Motor neuron (in vitro differentiated cells): ENCODE data around the gene PTPRT. TPM values are rescaled to one million over a fixed set of nuclear protein-coding genes. Genes with fewer than 3 reads are reported as not detected.

Source experiments
- ATAC-seq, 8 experiments: fragments of 200-7000 bp; cut with Tn5 transposase; replicated peaks in 6 of 8; 2 replicates each; pipeline ENCODE4 v1.8.0; 2021; ENCODE audit warnings: mild to moderate bottlenecking in 8 of 8, moderate library complexity in 8 of 8
- H3K27ac ChIP-seq, 2 donors: fragments of 250-450 bp; sonication (Bioruptor Pico); 2 replicates each; pipeline ENCODE4 v1.9.0; 2021; ENCODE audit warnings: antibody characterized with exemption in 2 of 2, mild to moderate bottlenecking in 2 of 2, moderate library complexity in 1 of 2
- H3K4me1 ChIP-seq, 2 donors: fragments of 250-450 bp; sonication (Bioruptor Pico); replicated peaks in 1 of 2; 2 replicates each; pipeline ENCODE4 v1.6.1; 2021; ENCODE audit warnings: antibody characterized with exemption in 2 of 2, mild to moderate bottlenecking in 2 of 2, moderate library complexity in 1 of 2
- H3K4me3 ChIP-seq, 5 donors: fragments of 250-450 bp; sonication (Bioruptor Pico); 2 replicates each; pipeline ENCODE4 v1.9.0; 2021; ENCODE audit warnings: antibody characterized with exemption in 5 of 5, mild to moderate bottlenecking in 5 of 5, moderate library complexity in 4 of 5
- WGBS, 10 experiments: fragments of 450-650 bp; shearing (Covaris generic); methylation state at CpG; one replicate each; pipeline ENCODE4 v1.0.0; 2022; 5-methylcytosine and 5-hydroxymethylcytosine counted together
- in situ Hi-C, 9 experiments: fragments of 400-800 bp; cut with MboI; loops; one replicate each; pipeline ENCODE4 v1.15.0; 2021; ENCODE audit warnings: low sequenced_read_pairs in 9 of 9, low pct_unique_long_range_greater_than_20kb in 2 of 9; ENCODE audit not compliant: unreplicated experiment in 9 of 9
- total RNA-seq, 8 experiments: library from RNA; unstranded; fragments of 300-600 nt; gene quantifications; 2 replicates each; pipeline versions ENCODE4 v1.2.3 to v1.2.4, GENCODE V29; 2022

The PTPRT gene
- total RNA-seq, 8 experiments from 2014 or later = 0.05 to 1.0 (median 0.32) TPM; not detected in 1

DNA sequence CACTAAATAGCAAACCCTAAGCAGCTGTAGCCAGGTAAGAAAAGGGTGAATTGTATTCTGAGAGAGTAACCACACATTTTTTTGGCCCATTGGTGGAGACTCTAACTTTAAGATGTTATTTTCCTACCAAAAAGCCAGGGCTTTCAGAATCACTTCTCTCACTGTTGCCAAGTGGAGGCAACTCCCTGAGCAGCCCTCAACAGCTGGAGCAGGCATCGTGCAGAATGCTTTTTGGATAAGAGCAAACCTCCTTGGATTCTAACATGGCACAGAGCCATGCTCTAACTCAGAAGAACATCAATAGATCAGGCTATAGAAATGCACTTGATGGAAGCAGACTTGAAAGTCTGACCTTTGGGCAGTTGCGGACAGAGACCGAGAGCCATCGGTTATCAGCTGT, 849.3 kb downstream of the PTPRT start:
- ATAC-seq = no peak
- Histone ChIP-seq H3K27ac (no peak overlapping the region), H3K4me1 (peaks cover 0 to 3% of the 10 kb centered on the region in 2 donors), H3K4me3 (no peak overlapping the region)
- in situ Hi-C loops = no loop called here
- WGBS, 10 experiments = 50 to 100% (median 66%) methylated on average over 1 to 4 of the region's 4 CpGs; no CpG with 5 or more reads in 2 of the 10 experiments

DNA sequence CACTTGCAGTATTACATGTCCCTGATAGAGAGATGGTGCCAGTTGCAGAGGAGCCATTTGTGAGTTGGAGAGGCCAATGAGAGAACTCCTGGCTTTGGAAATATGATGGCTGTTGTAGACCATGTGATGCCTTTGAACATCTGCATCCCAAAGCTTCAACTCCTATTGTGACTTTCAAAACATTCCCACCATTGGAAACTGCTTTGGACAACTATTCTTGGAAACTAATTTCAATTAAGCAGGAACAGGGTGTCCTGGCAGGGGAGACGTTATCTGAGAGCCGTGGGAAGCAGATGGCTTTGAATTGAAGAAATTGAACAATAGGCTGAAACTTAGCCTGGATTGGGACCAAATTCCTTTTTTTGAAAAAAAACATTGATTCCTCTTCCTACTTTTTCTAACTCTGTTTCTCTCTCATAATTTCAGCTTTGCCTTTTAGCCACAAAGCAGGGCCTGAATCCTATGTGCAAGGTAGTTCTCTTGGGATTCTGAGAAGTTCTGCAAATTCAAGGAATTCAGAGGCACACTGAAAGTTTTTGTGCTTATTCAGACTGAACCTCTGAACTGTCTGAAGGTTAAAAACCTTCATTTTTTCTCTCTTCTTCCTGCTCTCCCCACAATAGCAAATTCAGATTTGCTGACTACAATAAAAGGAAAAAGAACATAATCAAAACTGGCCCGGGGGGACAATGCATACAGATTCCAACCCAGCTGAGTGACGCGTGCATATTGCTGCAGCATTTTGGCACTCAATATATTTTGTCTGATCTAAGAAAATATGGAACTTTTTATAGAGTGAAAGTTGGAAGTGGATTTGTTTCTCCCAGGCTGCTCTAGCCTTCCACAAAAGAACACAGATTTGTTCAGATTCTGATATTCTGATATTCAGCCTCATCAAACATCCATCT, 851.2 kb downstream of the PTPRT start:
- in situ Hi-C loops = no loop called here
- peaks cover 0 to 3% of the 10 kb centered on the region in 2 donors for H3K4me1 ChIP-seq
- ATAC-seq = no peak
- 0 to 89% (median 31%) methylated on average over 3 to 5 of the region's 5 CpGs; no CpG with 5 or more reads in 3 of the 10 experiments for WGBS, 10 experiments
- H3K27ac ChIP-seq = no peak overlapping the region
- no peak overlapping the region for H3K4me3 ChIP-seq

DNA sequence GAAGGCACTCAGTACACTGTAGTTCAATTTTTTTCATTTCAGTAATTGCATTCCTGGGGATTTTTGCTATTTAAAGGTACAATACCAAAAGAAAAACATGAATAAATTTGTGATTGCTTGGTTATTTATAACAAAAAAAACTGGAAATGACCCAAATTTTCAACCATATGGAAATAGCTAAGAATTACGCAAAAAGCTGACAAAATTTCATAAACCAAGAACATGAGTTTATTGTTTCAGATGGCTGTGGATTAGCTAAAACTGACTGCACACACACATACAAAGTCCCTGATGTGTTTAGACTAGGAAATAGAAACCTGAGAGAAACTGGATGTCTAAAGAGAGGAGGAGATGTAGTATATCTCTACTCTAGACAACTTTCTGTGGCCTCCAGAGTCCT, 853.1 kb downstream of the PTPRT start:
- no peak overlapping the region for H3K27ac ChIP-seq
- ATAC-seq = no peak
- H3K4me3 ChIP-seq = no peak overlapping the region
- peaks cover 0 to 3% of the 10 kb centered on the region in 2 donors for H3K4me1 ChIP-seq
- in situ Hi-C loops = no loop called here
- 0 to 100% (median 58%) methylated on average over 1 of the region's 1 CpG; no CpG with 5 or more reads in 2 of the 10 experiments for WGBS, 10 experiments

DNA sequence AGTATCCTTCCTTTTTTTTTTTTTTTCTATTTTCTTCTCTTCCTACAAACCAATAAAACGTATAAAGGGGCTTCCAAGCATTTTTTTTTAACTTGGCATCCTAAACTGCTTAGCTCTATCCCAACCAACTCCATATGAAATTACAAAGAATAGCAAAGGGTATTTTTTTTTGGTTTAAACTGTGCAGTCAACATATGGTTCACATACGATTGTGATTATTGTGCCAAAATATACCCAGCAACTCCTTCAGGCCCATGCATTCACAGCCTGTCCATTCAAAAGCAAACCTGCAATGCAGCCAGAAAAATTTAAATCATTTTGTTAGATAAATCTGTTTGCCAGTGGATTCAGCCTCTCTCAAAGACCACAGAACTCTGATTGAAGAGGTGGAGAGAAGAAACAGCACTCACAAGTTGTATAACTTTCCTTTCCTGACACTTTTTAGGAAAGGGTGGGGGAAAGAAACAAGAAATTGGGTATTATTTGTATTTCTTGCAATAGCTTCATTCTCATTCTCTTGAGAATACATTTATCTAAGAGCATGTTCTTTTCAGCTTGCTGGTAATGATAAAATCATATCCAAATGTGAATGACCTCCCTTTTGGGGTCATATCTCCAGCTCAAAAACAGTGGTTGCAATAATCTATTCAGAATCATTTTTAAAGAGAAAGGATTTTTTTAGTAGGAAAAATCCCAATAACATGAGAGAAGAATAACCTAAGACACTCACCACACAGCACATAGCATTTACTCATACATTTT, 870.3 kb downstream of the PTPRT start:
- no peak for ATAC-seq
- Histone ChIP-seq H3K27ac (no peak overlapping the region), H3K4me3 (no peak overlapping the region), H3K4me1 (no peaks in the 10 kb centered on the region)
- 0 to 88% (median 30%) methylated on average over 1 to 2 of the region's 2 CpGs; no CpG with 5 or more reads in 1 of the 10 experiments for WGBS, 10 experiments
- in situ Hi-C loops = no loop called here

DNA sequence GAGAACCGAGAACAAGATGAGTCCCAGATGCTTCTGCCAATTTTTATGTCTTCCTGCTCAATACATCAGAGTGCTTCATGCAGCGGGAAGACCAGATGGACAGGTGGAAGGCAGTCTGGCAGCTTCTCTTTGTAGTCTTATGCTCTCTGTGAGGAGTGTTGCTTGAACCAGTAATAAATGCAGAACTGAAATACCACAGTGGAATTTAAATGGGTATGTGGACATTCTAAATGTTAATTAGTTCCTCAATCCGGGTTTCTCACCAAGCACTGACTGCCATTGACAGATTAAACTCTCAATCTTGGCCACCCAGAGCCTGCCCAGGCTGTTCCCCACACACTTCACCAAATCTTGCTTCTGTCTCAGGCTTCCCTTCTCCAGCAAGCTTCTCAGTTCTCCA, 876.0 kb downstream of the PTPRT start:
- H3K4me3 ChIP-seq = no peak overlapping the region
- WGBS, 10 experiments = 0 to 100% (median 53%) methylated on average over 1 to 3 of the region's 3 CpGs; no CpG with 5 or more reads in 4 of the 10 experiments
- H3K4me1 ChIP-seq = peaks cover 0 to 3% of the 10 kb centered on the region in 2 donors
- in situ Hi-C loops = no loop called here
- no peak overlapping the region for H3K27ac ChIP-seq
- ATAC-seq = no peak

DNA sequence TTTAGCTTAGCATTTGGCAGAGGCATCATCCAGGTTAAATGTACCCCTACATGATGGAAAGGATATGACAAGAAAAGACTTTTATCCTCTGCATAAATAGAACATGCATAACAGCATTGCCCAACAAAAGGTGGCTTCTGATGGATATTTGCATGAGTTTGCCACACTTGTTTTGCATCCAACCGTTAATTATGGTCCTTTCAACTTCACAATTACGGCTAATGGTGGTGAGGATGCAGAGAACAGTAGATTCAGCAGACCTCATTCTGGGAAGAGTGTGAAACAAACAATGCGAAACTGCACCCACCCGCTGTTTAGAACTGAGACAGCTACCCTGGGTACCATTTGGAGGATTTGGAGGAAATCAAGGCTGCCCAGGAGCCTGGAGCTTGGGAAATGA, 880.7 kb downstream of the PTPRT start:
- WGBS, 10 experiments = 21 to 80% (median 50%) methylated on average over 1 to 4 of the region's 4 CpGs; no CpG with 5 or more reads in 3 of the 10 experiments
- H3K4me3 ChIP-seq = no peak overlapping the region
- in situ Hi-C loops = no loop called here
- H3K4me1 ChIP-seq = peaks cover 0 to 6% of the 10 kb centered on the region in 2 donors
- H3K27ac ChIP-seq = no peak overlapping the region
- peak in 1 of 8 experiments; percentile 27 for ATAC-seq

DNA sequence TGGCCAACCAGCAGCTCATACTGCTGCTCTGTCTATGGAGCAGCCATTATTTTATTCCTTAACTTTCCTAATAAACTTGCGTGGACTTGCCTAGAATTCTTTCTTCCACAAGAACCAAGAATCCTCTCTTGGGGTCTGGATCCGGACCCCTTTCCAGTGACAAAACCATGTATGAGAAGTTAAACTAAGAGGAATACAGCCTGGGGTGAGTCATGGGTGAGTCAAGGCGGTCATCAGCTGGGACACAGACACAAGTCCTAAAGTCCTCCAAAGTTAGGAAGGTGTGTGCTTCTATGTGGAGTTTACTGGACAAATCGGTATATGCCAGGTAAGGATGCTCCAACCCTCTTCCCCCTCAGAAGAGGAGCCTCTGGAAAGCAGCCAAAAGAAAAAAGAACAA, 881.5 kb downstream of the PTPRT start:
- 16 to 87% (median 50%) methylated on average over 1 to 4 of the region's 4 CpGs; no CpG with 5 or more reads in 3 of the 10 experiments for WGBS, 10 experiments
- H3K4me3 ChIP-seq = no peak overlapping the region
- H3K27ac ChIP-seq = no peak overlapping the region
- in situ Hi-C loops = no loop called here
- peaks cover 0 to 6% of the 10 kb centered on the region in 2 donors for H3K4me1 ChIP-seq
- peak in 2 of 8 experiments; percentile 23 to 52 for ATAC-seq

DNA sequence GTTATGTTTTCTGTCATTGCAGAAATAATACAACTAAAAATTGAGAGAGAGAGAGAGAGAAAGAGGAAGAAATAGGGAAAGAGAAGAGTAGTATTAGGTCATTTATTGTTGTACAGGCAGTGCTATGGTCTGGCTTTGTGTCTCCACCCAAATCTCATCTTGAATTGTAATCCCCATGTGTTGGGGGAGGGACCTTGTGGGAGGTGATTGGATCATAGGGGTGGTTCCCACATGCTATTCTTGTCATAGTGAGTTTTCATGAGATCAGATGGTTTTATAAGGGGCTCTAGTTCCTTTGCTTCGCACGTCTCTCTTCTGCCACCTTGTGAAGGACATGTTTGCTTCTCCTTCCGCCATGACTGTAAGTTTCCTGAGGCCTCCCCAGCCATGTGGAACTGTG, 894.1 kb downstream of the PTPRT start:
- in situ Hi-C loops = no loop called here
- no peak overlapping the region for H3K4me3 ChIP-seq
- WGBS, 10 experiments = 0 to 92% (median 63%) methylated on average over 1 to 3 of the region's 3 CpGs; no CpG with 5 or more reads in 3 of the 10 experiments

DNA sequence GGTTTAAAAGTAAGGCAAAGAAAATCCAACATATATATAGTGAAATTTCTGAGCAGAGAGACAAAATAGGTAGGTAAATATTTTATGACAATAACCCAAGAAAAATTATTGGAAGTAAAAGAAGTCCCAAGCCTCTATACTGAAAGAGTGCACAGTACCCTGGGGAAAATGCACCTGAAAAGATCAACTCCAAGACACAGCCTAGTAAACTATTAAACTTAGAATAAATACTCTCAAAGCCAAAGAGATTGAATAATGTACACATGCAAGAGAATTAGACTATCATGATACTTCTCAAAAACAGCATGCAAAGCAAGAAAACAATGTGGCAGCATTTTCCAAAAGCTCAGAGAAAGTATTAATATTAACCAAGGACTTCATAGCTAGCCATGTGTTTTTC, 894.7 kb downstream of the PTPRT start:
- in situ Hi-C loops = no loop called here
- H3K4me1 ChIP-seq = no peaks in the 10 kb centered on the region
- no peak for ATAC-seq

More for the DNA sequence above, 894.1 kb downstream of the PTPRT start:
- ATAC-seq = peak in 3 of 8 experiments; percentile 16 to 97 (median 52)
- Histone ChIP-seq H3K27ac (no peak overlapping the region), H3K4me1 (no peaks in the 10 kb centered on the region)

DNA sequence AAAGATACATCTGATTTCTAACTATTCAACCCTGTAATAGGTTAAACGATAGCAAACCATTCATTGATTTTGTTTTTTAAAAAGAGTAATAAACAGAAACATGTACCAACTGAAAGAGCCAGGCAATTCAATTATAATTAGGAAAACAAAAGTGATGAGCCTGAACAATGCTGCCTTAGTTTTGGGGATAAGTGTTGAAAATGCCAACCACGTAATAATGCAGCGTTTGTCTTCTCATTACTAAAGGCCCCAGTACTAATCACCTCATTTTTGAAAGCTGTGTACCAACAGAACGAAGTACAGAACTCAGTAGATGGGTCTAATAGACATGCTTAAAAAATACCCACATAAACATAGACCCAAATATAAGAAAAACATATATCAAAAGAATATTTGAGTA, 907.9 kb downstream of the PTPRT start:
- in situ Hi-C loops = no loop called here
- 0 to 94% (median 31%) methylated on average over 1 to 4 of the region's 4 CpGs for WGBS, 10 experiments
- H3K4me1 ChIP-seq = no peaks in the 10 kb centered on the region
- ATAC-seq = no peak
- no peak overlapping the region for H3K27ac ChIP-seq
- H3K4me3 ChIP-seq = no peak overlapping the region

More for the DNA sequence above, 894.7 kb downstream of the PTPRT start:
- no peak overlapping the region for H3K27ac ChIP-seq
- no peak overlapping the region for H3K4me3 ChIP-seq

DNA sequence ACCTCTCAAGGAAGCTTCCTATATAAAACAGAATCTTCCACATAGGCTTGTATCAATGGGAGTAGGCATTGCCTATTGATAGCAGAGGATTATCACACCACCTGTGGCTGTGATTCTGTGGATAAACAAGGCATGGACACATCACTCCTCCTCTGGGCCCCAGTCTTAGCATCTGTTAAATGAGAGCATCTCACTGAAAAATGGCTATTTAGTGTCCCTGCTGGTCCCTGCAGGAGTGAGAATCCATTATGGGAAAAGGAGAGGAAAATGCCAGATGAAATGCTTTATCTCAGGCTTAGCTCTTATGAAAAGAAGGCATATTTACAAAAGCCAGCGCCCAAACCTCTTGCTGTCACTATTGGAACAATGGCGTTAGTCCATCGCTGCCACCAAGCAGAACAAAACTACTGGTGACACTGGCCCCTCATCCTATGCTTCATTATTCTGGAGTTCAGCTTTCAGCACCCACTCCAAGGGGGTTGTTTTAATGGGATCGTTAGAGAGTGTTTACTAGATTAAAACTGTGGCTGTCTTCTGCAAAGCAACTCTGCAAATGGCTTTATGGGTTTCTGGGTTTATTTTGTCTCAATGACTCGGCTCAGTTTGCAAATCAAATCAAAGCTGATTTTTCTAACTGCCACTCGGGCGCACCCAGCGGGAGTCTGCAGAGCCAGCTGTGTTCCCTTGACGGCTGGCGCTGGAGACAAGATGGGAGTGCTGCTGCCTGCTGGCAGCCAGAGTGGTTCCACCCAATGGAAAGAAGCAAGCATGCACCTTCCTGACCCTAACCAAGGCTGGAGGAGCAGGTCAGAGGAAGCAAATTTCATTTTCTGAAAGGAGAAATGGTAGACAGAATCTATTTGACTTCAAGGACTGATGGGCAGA, 912.7 kb downstream of the PTPRT start:
- ATAC-seq = peak in 2 of 8 experiments; percentile 37 to 80
- Histone ChIP-seq H3K4me1 (no peaks in the 10 kb centered on the region), H3K27ac (no peak overlapping the region), H3K4me3 (no peak overlapping the region)
- WGBS, 10 experiments = 0 to 74% (median 49%) methylated on average over 1 to 10 of the region's 10 CpGs; no CpG with 5 or more reads in 1 of the 10 experiments
- in situ Hi-C loops = no loop called here

DNA sequence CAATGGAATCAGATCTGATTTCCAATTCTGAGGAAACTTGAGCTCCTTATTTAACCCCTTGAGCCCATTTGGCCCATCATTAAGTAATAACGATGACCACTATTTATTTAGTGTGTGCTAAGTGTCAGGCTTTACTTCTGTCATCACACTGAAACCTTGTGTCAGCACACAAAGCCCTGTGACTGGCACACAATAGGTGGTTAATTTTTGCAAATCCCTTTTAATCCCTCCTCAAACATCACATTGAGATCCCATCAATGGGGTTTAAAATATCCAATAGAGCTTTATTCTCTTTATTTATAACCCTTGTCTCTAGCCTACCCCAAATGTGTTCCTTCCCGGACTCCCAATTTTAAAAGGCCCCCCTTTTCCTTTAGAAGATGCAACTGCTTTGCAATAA, 914.7 kb downstream of the PTPRT start:
- Histone ChIP-seq H3K4me3 (no peak overlapping the region), H3K4me1 (no peaks in the 10 kb centered on the region), H3K27ac (no peak overlapping the region)
- no peak for ATAC-seq
- WGBS, 10 experiments = 0 to 92% (median 33%) methylated on average over 1 to 2 of the region's 2 CpGs; no CpG with 5 or more reads in 1 of the 10 experiments
- in situ Hi-C loops = no loop called here
